Fibroblast of skin of left biceps (primary cell): ENCODE results near the gene LMO2.
"Not testable (repeated sequence)": the region's sequence is repeated elsewhere in the genome, so short reads cannot be mapped to it uniquely, and the experiment has no call there.

Experiments
- DNase-seq, 2 experiments: peaks; one replicate each; pipeline ENCODE4 v3.0.0-alpha.2; 2013; ENCODE audit warnings: low read depth in 2 of 2

Gene LMO2

DNA sequence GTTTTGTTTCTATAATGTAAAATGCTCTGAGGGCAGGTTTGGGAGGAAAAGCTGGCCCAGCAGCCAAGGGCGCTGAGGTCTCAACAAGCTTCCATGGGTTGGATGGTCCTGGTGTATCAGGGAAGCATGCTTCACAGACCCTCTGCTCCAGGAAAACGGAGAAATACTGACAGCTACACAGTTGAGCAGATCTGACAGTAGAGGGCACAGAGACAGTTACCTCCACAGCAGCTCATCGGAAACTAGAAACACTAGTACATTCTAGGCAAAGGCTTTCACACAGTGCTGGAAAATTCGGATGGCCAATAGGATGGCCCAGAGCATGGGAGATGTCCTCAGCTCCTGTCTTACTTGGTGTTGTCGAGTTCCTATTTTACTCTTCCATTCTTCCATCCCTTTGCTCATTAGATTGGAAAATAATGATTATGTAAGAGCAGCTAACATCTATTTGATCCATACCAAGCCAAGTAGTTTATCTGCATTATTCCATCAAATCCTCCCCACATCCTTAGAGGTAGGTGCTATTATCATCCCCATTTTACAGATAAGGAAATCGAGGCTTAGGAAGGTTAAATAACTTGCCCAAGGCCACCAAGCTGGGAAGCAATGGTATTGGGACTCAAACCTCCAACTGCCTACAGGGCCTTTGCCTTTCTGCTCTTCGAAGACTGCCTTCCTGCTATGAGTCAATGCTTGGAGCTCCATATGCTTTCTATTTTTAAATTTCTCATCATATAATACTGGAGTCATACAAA lies 28.3 kb downstream of the LMO2 start:
- no peak for DNase-seq

DNA sequence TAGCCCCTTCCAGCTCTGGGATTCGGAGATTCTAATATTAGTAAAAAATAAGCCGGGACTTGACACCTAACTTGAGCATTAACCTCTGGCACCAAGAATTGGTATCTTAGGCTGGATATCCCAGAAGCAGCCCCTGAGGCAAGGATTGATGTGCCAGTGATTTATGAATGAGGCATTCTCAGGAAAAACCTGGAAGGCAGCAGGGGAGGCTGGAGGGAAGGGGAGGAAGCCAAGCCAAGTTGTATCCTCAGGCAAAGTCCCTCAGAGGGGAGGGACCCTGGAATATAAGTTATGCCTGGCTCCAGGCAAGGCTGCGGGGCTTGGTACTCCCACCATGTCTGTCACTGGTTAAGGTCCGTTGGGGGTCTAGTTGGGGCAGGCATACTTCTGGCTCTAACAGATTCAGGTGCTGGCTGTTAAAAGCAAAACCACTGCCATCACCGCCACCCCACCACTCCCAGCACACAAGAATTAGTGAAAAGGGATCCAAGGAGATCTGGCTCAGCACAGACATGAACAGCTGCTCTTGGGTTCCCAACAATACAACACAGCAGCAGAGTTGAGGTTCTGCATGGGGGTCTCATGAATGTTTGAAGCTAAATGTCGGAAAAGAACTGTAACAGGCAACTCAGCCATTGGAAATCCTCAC lies 29.8 kb downstream of the LMO2 start:
- DNase-seq, result no peak

DNA sequence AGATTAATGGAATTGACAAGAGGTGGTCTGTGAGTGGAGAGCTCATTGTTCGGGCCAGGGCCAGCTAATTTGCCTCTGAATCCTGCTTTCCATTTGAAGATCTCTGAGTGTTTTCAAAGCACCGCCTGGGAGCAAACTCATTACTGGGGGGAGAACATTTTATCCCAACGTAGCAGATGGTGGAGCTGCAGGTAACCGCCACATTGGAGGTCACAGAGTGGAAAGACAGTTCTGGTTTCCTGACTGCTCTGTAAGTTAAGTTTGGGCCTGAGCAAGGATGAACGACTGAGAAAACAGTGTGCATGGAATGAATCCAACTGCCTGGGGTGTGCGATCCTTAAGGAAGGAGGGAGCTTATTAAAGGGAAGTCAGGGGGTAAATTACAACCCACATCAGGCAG lies 30.5 kb downstream of the LMO2 start:
- no peak for DNase-seq

DNA sequence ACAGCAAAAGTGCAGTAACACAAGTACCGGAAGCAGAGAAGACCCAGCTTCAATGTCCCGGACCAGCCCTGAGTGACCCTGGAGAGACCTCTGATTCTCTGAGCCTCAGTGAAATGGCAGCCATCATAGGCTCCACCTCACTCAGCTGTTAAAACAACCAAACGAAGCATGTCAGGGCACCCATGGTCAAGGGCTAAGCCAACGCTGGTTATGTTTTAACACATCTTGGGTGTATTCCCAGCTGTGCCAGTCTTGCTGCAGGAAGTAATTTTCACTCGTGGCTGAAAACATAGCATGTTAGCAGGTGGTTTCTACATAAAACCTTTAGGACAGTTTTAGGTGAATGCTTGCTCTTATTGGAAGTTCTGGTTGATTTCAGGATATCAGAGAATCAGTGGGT lies 30.9 kb downstream of the LMO2 start:
- DNase-seq, result no peak

DNA sequence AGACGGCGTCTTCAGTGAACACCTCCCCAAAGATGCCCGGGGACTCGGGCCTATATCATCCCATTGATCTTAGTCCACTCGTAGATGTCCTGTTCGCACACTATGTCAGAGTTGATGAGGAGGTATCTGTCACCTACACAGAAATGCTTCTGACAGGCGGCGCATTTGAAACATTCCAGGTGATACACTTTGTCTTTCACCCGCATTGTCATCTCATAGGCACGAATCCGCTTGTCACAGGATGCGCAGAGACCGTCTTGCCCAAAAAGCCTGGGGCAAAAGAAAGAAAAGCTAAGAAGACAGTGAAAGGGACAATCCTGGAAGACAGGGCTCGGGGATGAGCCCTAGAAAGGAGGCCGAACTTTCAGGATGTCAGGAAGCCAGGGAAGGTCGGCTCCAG lies 32.6 kb downstream of the LMO2 start:
- DNase-seq, result no peak

DNA sequence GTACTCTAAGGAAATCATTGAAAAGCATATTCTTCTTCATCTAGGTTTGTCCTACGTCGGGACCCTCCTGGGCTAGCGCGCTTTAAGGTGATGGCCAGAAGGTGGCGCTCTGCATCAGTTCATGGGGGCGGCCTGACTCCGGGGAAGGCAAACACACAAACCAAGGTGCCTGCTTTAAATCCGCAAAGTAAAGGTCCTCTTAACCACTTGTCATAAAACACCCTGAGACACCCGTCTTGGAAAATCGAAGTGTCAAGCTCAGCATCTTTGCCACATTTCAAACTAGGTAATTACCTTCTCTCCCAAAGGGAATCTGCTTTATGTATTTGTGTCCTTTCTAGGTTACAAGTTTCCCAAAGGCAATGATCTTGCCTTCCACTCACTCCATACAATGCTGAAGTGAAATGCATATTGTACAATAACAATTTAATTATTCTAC lies 33.9 kb downstream of the LMO2 start:
- peak in 1 of 2 experiments; percentile 3 for DNase-seq

DNA sequence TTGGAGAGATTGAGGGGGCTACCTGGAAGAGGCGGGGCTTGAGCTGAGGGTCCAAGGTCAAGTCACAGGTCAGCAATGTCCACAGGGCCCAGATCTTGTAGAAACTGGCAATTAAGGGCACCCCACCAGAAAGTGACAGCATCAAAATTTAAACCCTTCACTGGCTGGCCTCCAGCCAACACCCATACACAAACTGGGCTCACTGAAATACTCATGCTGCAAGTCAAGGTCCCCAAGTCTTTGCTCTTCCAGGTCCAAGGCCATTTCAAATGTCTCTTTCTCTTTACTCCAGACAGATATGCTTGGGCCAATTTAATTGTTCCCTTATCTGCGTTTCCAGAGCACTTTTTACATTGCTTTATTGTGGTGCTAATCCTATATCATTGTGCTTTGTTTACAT lies 36.4 kb downstream of the LMO2 start:
- DNase-seq, result no peak

DNA sequence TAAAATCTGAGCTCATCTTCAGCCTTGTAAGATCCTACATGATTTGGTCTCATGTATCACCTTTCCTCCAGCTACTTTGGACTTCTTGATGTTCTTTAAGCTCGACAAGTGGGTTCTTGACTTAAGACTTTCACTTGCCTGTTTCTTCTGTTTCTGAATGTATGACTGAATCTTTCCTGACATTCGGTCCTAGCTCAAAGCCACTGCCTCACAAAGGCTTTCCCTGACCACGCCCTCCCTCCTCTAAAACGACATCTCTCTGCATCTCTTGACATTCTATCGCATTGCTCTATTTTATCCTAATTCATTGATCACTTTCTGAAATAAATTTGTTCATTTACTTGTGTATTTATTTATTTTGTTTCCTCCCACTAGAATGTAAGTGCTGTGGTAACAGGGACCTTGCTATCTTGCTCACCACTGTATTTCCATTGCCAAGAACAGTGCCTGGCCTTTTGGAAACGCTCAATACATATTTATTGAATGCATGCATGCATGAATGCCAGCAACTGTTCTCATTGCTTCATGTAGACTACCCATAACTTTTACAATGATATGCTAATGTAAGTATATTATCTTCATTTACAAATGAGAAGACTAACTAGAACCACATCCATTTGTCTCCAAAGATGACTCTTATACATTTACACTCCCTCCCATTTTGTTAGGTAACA lies 43.0 kb downstream of the LMO2 start:
- no peak for DNase-seq

DNA sequence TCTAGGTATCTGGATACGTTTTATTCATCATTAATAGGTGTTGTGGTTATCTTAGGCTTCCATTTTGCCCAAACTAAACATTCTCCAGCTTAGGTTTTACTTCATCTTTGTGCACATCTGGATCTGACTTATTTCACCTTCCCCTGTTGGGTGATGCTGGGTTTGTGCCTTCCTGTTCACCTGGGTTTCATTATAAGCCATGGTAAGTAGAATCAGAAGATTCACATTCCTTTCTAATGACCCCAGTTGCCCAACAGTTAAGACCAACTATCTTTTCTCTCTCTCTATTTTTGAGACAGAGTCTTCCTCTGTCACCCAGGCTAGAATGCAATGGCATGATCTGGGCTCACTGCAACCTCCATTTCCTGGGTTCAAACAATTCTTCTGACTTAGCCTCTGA lies 44.6 kb downstream of the LMO2 start:
- no peak for DNase-seq

DNA sequence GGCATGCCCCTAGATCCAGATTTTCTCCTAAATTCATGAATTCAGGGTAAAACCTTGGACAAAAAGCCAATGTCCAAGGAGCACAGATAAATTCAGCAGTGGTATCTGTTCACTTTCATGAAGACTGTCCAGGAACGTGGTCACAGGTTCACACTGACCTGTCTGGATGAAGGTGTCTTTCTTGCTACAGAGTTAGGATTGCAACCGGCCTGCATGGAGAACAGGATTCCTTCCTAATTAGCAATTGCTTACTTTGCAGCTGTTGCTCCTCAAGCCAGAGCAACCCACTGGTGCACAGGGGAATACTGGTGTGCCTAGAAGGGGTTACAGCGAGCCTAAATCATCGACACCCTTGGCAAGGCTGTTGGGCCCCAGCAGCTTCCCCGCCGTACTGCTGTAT lies 47.6 kb downstream of the LMO2 start:
- no peak for DNase-seq

DNA sequence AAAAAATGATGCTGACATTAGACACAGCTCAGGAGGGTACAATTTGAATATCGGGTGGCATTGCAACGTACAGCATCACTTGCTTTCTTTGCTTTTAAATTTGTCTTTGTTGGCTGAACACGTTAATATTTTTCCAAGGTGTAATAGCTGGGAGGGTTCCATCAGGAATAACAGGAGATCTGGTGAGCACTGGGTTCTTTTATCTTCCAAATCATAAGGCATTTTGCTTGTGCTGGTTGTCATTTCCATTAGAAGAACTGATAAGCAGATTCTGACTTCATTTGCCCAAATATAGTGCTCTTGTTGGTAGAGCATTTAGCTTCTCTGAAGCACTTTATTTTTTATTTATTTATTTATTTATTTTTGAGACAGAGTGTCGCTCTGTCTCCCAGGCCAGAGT lies 48.9 kb downstream of the LMO2 start:
- DNase-seq, result no peak

DNA sequence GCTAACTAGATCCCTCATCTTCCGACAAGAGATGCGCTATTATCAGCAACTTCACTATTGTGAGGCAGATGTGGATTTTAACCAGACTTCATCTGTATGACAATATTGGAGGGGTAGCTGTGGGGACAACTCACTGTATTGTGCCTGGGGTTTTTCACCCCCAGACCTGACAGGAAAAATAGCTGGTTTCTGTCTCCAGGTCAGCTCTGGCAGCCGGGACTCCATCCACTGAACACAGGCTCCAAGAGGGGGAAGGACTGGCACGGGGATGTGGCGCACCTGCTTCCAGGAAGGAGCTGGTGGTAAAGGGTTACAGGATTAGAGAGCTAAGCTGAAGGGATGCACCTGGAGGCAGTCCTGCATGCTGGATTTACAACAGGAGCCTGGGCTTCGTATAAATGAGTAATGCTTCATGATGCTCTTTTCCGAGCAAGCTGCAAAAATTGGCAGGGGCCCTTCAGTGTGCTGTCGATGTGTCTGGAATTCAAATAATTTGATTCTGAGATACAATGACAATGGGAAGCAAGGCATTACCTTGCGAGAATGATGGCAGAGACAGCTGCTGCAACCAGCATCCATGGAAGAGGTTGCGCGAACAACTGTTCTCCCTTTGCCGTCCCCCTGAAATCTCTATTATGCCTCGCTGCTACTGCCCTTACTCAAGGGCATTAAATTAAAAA lies 49.5 kb downstream of the LMO2 start:
- DNase-seq, result no peak

DNA sequence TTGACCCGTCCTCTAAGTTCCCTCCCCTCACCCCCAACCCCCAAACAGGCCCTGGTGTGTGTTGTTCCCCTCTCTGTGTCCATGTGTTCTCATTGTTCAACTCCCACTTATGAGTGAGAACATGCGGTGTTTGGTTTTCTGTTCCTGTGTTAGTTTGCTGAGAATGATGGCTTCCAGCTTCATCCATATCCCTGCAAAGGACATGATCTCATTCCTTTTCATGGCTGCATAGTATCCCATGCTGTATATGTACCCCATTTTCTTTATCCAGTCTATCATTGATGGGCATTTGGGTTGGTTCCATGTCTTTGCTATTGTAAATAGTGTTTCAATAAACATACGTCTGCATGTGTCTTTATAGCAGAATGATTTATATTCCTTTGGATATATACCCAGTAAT lies 53.6 kb downstream of the LMO2 start:
- not testable (repeated sequence) for DNase-seq

DNA sequence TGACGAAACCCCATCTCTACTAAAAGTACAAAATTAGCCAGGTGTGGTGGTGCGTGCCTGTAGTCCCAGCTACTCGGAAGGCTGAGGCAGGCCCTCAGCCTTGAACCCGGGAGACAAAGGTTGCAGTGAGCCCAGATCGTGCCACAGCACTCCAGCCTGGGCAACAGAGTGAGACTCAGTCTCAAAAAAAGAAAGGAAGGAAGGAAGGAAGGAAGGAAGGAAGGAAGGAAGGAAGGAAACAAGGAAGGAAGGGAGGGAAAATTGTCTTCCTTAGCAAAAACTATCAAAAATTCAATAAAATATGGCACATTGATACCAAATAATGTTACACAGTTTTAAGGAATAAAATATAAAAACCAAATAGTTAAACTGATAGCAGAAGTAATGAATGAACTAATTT lies 54.5 kb downstream of the LMO2 start:
- not testable (repeated sequence) for DNase-seq

DNA sequence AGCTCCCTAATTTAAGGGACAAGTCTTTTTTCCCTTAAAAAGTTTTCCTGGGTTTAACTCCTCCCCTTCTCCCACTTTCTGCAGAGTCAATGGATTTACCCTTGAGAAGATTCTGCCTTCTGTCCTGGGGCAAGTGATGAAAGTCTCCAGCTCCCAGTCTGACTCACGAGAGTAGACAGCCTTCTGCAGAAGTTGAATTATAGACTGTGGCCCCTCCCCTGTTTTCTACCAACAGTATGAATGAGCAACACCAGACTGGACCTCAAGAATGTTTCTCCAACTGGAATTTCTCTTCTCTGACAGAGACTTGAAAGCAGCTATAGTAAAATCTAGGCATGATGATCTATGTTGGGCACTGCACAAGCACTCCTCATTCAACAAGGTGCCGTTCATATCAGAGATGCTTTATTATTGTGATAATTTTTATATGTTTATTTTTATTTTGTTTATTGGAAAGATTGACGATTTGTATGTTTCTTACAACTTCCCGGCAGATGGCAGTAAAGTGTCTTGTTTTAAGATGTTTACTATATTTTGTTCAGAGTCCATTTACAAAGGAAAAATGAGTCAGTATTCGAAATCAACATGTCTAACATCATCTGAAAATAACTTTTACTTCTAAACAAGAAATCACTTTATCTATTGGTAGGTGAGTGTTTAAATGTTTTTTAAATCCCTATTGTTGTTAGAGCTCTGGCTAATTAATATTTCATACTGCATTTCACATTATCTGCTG lies 56.6 kb downstream of the LMO2 start:
- DNase-seq, result peak; percentile 47 to 56

DNA sequence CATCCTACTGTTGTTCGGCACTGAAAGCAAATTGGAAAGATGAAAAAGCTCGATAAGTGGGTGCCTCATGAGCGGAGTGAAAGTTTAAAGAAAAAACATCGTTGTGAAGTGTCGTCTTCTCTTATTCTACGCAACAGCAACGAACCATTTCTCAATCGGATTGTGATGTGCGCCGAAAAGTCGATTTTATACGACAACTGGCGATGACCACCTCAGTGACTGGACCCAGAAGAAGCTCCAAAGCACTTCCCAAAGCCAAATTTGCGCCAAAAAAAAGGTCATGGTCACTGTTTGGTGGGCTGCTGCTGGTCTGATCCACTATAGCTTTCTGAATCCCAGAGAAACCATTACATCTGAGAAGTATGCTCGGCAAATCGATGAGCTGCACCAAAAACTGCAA lies 59.2 kb downstream of the LMO2 start:
- DNase-seq, result no peak

DNA sequence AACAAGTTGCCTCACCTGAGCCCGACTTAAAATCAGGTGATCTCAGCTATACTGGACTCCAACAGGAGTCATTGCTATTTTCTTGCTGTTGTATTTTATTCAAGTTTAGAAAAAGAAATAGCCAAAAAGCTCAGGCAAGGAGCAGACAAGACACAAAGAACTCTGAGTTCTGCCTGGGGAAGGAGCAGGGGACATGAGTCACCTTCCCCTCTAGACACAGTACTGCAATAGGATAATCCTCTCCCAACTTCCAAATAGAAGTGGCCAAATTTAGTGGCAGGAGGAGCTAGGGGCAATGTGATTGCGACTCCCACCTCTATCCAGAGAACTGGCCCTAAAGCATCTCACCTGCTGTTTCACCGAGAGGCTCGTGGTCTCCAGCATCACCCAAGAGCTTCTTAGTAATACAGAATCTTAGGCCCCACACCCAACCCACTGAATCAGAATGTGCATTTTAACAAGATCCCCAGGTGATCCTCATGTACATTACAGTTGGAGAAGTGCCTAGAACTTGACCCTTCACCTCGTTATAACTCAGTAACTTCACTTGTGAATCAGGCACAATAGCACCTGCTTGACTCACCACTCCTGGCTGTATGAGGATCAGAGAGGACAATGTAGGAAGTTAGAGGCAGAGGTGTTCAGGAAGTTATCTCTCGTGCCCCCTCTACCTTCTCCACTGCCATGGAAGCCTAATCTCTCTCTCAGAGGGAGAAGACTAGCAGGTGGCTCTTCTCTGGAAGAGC lies 60.8 kb downstream of the LMO2 start:
- no peak for DNase-seq

DNA sequence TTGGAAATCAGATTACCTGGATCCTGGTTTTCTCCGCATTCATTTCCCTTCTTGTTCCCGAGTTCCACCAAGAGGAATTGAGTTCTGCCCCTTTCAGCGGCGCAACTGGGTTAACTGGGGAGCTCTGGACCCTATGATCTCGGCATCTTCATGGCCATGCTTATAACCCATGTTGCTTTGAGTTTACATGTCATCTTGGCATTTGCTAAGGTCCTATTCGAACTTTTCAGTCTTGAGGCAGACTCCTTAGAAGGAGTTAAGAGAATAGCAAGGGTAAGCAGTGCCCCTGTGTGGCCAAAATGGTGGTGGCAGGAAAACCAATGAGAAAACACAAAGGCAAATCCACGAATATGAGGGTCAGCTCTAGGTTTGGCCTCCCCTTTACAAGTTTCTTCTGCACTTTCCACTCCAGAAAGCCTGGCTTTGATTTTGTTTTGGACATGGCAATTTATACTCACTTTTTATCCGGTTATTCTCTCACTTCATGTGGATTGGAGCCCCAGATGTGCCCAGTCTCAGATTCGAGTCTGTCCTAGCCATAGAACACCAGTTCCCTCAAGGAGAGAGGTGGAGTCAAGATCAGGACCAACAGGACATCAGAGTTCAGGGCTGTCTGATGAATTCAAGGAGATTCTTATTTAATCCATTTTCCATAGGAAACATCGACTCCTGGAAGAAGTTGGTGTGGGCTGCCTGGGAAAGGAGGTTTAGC lies 62.3 kb downstream of the LMO2 start:
- peak; percentile 34 to 41 for DNase-seq

DNA sequence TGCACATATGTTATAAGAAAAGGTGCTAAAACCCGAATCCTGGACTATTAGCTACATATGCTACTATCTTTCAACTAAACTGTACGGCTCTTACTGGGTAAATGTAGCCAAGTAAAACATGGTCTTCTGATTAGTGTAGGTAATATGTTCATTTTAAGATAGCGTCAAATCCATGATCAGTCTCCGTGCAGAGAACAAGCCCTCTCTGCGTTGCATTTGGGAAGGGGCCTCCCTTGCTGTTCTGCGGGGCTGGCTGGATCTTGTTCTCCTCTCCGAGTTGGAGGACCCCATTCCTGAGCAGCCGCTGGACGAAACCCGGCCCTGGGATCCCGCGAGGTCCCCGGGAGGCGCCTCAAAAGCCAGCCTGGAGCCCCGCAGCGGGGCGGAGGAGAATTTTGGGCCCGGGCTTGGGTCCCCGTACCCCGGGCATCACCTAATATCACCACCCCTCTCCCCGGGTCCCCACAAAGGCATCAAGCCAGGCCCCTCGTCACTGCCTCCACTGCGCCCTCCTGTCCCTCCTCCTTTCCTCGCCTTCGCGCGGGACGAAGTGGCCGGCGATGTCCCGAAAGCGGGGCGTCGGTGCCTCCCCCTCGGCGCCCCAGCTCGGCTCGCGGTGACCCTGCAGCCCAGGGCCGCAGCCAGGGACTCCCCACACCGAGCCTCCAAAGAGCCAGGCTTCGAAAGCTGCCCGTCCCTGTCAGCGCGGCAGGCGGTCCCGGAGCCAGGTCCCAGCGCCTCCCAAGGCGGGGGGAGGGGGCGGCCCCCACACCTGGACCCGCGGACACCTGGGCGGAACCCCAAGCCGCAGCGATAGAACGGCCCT lies 63.1 kb downstream of the LMO2 start:
- DNase-seq, result no peak

DNA sequence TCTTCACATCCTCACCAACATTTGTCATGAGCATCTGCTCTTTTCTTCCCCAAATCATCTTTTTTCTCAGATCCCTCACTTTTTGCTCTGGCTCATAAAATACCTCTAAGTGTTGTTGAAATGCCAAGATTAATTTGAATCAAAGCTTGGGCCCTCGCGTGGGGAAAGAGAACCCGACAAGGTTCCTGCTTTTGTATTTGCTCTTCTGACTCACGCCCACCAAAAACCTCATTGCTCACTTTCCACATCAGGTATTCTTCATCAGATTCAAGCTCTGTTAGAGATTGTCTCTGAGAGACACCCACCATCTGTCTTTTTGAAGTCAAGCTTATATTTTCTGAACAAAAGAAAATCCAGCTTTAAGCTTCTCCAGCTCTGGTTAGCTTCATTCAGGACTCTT lies 64.7 kb downstream of the LMO2 start:
- DNase-seq, result no peak
